GM12878 (cell line): ENCODE data around the gene FRK. TPM values are rescaled to one million over a fixed set of nuclear protein-coding genes. Genes with fewer than 3 reads are reported as not detected.

Source experiments
- ATAC-seq: fragments of 200-7000 bp; cut with Tn5 transposase; 3 replicates; pipeline ENCODE4 v1.9.1; 2020; ENCODE audit warnings: mild to moderate bottlenecking, moderate library complexity
- BruUV-seq: library from RNA; stranded (reverse); fragments of 400-500 nt; replicated peaks from 2 replicates; lab custom pipeline; 2021; lab: Mats Ljungman, UMichigan
- CTCF ChIA-PET: fragments of 300-600 bp; sonication (Branson Sonifier 250); formaldehyde crosslinking; extraction: SDS; loops from one replicate; lab custom pipeline; 2021; ENCODE audit warnings: inconsistent platforms; lab: Yijun Ruan, JAX
- POLR2A ChIA-PET: fragments of 350-600 bp; formaldehyde crosslinking; extraction: SDS; loops from one replicate; lab custom pipeline; 2021; ENCODE audit warnings: inconsistent platforms; lab: Charles Lee
- RAD21 ChIA-PET: fragments of 300-600 bp; sonication (Branson Sonifier 250); formaldehyde crosslinking; loops from one replicate; lab custom pipeline; 2023; ENCODE audit warnings: antibody characterized with exemption; ENCODE audit not compliant: unreplicated experiment; lab: Charles Lee
- SMC1A ChIA-PET: fragments of 300-600 bp; sonication (Branson Sonifier 250); formaldehyde crosslinking; loops from one replicate; lab custom pipeline; 2023; ENCODE audit not compliant: unreplicated experiment, uncharacterized antibody; lab: Charles Lee
- DNase-seq: peaks from one replicate; pipeline ENCODE4 v3.0.0-alpha.2; 2011; ENCODE audit warnings: low read depth, low spot score
- FAIRE-seq: peaks from 3 replicates; lab custom pipeline; 2011; peaks lifted over from hg19 to GRCh38; lab: Jason Lieb, UNC
- H2AFZ ChIP-seq: 2 replicates; pipeline ENCODE4 v1.6.0; 2011; ENCODE audit warnings: low read depth, low read length, control low read depth; ENCODE audit not compliant: control insufficient read depth
- H3K27ac ChIP-seq: 2 replicates; pipeline ENCODE4 v1.5.1; 2011; ENCODE audit warnings: control low read depth; ENCODE audit not compliant: control insufficient read depth, insufficient read depth
- H3K27me3 ChIP-seq, 2 experiments: replicated peaks in 1 of 2; 2 replicates each; pipeline versions ENCODE4 v1.6.0 to v1.6.1; 2011; ENCODE audit warnings: low read length in 1 of 2; ENCODE audit not compliant: control insufficient read depth in 2 of 2, insufficient read depth in 2 of 2
- H3K36me3 ChIP-seq, 2 experiments: 2 replicates each; pipeline ENCODE4 v1.5.1; 2011; ENCODE audit warnings: low read length in 1 of 2; ENCODE audit not compliant: control insufficient read depth in 2 of 2, insufficient read depth in 2 of 2
- H3K4me1 ChIP-seq: 2 replicates; pipeline ENCODE4 v1.6.1; 2011; ENCODE audit warnings: mild to moderate bottlenecking, low read length, moderate library complexity, mixed read lengths; ENCODE audit not compliant: control insufficient read depth, insufficient read depth
- H3K4me2 ChIP-seq: 2 replicates; pipeline ENCODE4 v1.6.0; 2011; ENCODE audit warnings: control low read depth; ENCODE audit not compliant: control insufficient read depth, insufficient read depth
- H3K4me3 ChIP-seq: fragments of 200-600 bp; sonication (generic); 2 replicates; pipeline ENCODE4 v1.5.1; 2016
- H3K79me2 ChIP-seq: 2 replicates; pipeline ENCODE4 v1.6.0; 2011; ENCODE audit warnings: low read length; ENCODE audit not compliant: control insufficient read depth, insufficient read depth
- H3K9ac ChIP-seq: 2 replicates; pipeline ENCODE4 v1.8.0; 2011; ENCODE audit warnings: low read length, control low read depth, mixed read lengths; ENCODE audit not compliant: control insufficient read depth, insufficient read depth
- H3K9me3 ChIP-seq: replicated peaks from 3 replicates; pipeline ENCODE4 v1.5.1; 2011; ENCODE audit warnings: mild to moderate bottlenecking, low read length; ENCODE audit not compliant: control insufficient read depth, insufficient read depth
- H4K20me1 ChIP-seq: 2 replicates; pipeline ENCODE4 v1.6.0; 2011; ENCODE audit not compliant: control insufficient read depth, insufficient read depth
- NBN ChIP-seq: fragments of 450-650 bp; IDR thresholded peaks from 2 replicates; pipeline ENCODE4 v1.6.1; 2016
- NR2C2 ChIP-seq: IDR thresholded peaks from 2 replicates; pipeline ENCODE4 v1.6.1; 2011; ENCODE audit warnings: borderline replicate concordance, low read depth; ENCODE audit not compliant: control insufficient read depth, insufficient read length
- NRF1 ChIP-seq: conservative IDR thresholded peaks from 2 replicates; pipeline ENCODE4 v1.6.1; 2011; ENCODE audit warnings: mild to moderate bottlenecking, low read depth, low read length, improper control_type of control experiment
- RAD21 ChIP-seq: IDR thresholded peaks from 2 replicates; pipeline ENCODE4 v1.6.1; 2011; ENCODE audit warnings: mild to moderate bottlenecking, low read depth, low read length, moderate library complexity; ENCODE audit not compliant: insufficient read depth
- SREBF2 ChIP-seq: IDR thresholded peaks from 2 replicates; pipeline ENCODE4 v1.6.1; 2012; ENCODE audit warnings: mild to moderate bottlenecking, low read length
- STAT1 ChIP-seq: fragments of 450-650 bp; conservative IDR thresholded peaks from 2 replicates; pipeline ENCODE4 v1.6.1; 2014; ENCODE audit warnings: antibody characterized with exemption, mild to moderate bottlenecking
- SUZ12 ChIP-seq: fragments of 200-600 bp; sonication (generic); IDR thresholded peaks from one replicate; pipeline ENCODE4 v1.6.1; 2018; ENCODE audit warnings: antibody characterized with exemption, mild to moderate bottlenecking; ENCODE audit not compliant: unreplicated experiment
- in situ Hi-C: fragments of 300-500 bp; cut with MboI; formaldehyde crosslinking; loops from 9 replicates; pipeline ENCODE4 v1.14.3; 2018; ENCODE audit warnings: mixed read lengths
- intact Hi-C: fragments of 100-400 bp; cut with micrococcal nuclease; formaldehyde crosslinking; loops from one replicate; pipeline ENCODE4 v1.14.2; 2022; ENCODE audit not compliant: unreplicated experiment
- polyA plus RNA-seq, 11 experiments: library from polyadenylated mRNA; depleted of rRNA in 4 of 11; unstranded in 6 of 11; stranded (reverse) in 5 of 11; fragments of >200 nt; fragmentation: Nextera tagmentation in 4 of 11; fragmentation: Illumina TruSeq in 1 of 11; extraction: Ambion mirVana in 4 of 11; extraction: Trizol in 1 of 11; gene quantifications; 1 replicate in 1 of 11; 2 replicates in 10 of 11; pipeline versions ENCODE4 v1.2.1 to v1.2.3, GENCODE V29; 2011 to 2016; ENCODE audit warnings: inconsistent platforms in 2 of 11, missing spikeins in 2 of 11, low read depth in 1 of 11
- total RNA-seq, 4 experiments: library from RNA; depleted of rRNA in 3 of 4; stranded (reverse); fragments of >200 nt in 3 of 4; fragmentation: Illumina TruSeq in 1 of 4; extraction: Trizol in 1 of 4; gene quantifications; 2 replicates each; pipeline versions ENCODE4 v1.2.1 to v1.2.3, GENCODE V29; 2013 to 2021
- TF ChIP-seq, protein P1 (sequence below): IDR thresholded peaks from 2 replicates; pipeline ENCODE4 v1.6.1; 2012; ENCODE audit warnings: low read depth, low read length, improper control_type of control experiment
- TF ChIP-seq, protein P2 (sequence below): fragments of 450-650 bp; IDR thresholded peaks from 2 replicates; pipeline ENCODE4 v1.6.1; 2017; ENCODE audit warnings: mild to moderate bottlenecking, moderate library complexity

FRK gene
- total and polyA plus RNA-seq, 10 of the 15 experiments (the other 5 are each of a cell fraction or from before 2014, with no cell fraction given), result 0.29 to 2.4 (median 1.2) TPM

DNA sequence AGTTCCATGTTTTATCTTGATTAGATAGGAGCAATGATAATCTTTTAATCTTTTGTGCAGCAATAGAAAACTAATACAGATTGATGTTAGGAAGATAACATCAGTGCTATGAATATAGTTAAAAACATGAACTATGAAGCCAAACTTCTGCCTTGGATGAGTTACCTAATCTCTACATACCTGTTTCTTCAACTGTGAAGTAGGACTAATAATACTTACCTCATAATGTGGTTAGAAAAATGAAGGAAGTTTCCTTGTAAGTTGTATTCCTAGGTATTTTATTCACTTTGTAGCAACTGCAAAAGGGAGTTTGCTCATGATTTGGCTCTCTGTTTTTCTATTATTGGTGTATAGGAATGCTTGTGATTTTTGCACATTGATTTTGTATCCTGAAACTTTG is 111.9 kb downstream of the FRK start:
- RAD21 ChIA-PET, result no interaction called here
- no peak overlapping the region for H3K4me3 ChIP-seq
- H3K79me2 ChIP-seq, result no peaks in the 10 kb centered on the region
- H3K9ac ChIP-seq, result no peak overlapping the region
- no peak for DNase-seq
- TF ChIP-seq SREBF2 (no peak), NRF1 (no peak), NR2C2 (no peak), RAD21 (no peak), STAT1 (no peak), NBN (no peak), SUZ12 (no peak)
- TF ChIP-seq, protein P1, sequence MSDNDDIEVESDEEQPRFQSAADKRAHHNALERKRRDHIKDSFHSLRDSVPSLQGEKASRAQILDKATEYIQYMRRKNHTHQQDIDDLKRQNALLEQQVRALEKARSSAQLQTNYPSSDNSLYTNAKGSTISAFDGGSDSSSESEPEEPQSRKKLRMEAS, result no peak
- TF ChIP-seq, protein P2, sequence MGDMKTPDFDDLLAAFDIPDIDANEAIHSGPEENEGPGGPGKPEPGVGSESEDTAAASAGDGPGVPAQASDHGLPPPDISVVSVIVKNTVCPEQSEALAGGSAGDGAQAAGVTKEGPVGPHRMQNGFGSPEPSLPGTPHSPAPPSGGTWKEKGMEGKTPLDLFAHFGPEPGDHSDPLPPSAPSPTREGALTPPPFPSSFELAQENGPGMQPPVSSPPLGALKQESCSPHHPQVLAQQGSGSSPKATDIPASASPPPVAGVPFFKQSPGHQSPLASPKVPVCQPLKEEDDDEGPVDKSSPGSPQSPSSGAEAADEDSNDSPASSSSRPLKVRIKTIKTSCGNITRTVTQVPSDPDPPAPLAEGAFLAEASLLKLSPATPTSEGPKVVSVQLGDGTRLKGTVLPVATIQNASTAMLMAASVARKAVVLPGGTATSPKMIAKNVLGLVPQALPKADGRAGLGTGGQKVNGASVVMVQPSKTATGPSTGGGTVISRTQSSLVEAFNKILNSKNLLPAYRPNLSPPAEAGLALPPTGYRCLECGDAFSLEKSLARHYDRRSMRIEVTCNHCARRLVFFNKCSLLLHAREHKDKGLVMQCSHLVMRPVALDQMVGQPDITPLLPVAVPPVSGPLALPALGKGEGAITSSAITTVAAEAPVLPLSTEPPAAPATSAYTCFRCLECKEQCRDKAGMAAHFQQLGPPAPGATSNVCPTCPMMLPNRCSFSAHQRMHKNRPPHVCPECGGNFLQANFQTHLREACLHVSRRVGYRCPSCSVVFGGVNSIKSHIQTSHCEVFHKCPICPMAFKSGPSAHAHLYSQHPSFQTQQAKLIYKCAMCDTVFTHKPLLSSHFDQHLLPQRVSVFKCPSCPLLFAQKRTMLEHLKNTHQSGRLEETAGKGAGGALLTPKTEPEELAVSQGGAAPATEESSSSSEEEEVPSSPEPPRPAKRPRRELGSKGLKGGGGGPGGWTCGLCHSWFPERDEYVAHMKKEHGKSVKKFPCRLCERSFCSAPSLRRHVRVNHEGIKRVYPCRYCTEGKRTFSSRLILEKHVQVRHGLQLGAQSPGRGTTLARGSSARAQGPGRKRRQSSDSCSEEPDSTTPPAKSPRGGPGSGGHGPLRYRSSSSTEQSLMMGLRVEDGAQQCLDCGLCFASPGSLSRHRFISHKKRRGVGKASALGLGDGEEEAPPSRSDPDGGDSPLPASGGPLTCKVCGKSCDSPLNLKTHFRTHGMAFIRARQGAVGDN, result no peak
- TF ChIP-seq, all 136 proteins: peak for 0
- FAIRE-seq (no peak), ATAC-seq (no peak)
- Histone ChIP-seq H3K9me3 (no peaks in the 10 kb centered on the region; the same call in 2 of the 3 replicates), H3K27ac (no peak overlapping the region), H3K4me2 (no peak overlapping the region), H3K4me1 (no peaks in the 10 kb centered on the region), H4K20me1 (no peaks in the 10 kb centered on the region), H3K36me3 (peaks cover 0 to 3% of the 10 kb centered on the region in 2 experiments; a peak in 1 of 4 replicates), H2AFZ (no peak overlapping the region), H3K27me3 (no peaks in the 10 kb centered on the region)
- BruUV-seq, result no TSS peak
- in situ Hi-C loops, result no loop called here
- SMC1A ChIA-PET, result no interaction called here
- POLR2A ChIA-PET, result no interaction called here
- CTCF ChIA-PET, result no interaction called here
- intact Hi-C loops, result no loop called here
